Measurements from ENCODE around the gene HDAC11.
"Not testable (repeated sequence)": the region's sequence is repeated elsewhere in the genome, so short reads cannot be mapped to it uniquely, and the experiment has no call there.

GRCh38 chr3:13436213-13436612, 43.9 kb upstream of the HDAC11 start:
- TF ChIP-seq SPI1 (IDR thresholded peaks at IDR 0.05; ENCODE audit: borderline replicate concordance, low read depth); GABPA (IDR thresholded peaks at IDR 0.05; ENCODE audit: low read depth); POLR2AphosphoS5 (IDR thresholded peaks at IDR 0.05; ENCODE audit: low read depth): not testable (repeated sequence)

Measured in HL-60 (cell line).